Retinal pigment epithelial cell (primary cell): ENCODE results near the gene WDR90.

ENCODE experiments used
- DNase-seq: peaks from one replicate; pipeline ENCODE4 v3.0.0-alpha.2; 2010; ENCODE audit warnings: low read depth
- H3K4me3 ChIP-seq: 2 replicates; pipeline ENCODE4 v1.5.1; 2011; ENCODE audit warnings: mild to moderate bottlenecking, low read length, control low read depth, moderate library complexity
- CTCF ChIP-seq: conservative IDR thresholded peaks from 2 replicates; pipeline ENCODE4 v1.5.1; 2011; ENCODE audit warnings: low read depth, low read length, control low read depth, inconsistent platforms

The WDR90 gene

GRCh38 chr16:714079-714478 lies 64.9 kb downstream of the WDR90 start:
- H3K4me3 ChIP-seq = no peak overlapping the region
- no peak for TF ChIP-seq CTCF
- no peak for DNase-seq

- TF ChIP-seq CTCF = no peak
- H3K4me3 ChIP-seq = peak within 1 kb of the TSS; percentile 57
- DNase-seq = no peak
Observed at GRCh38 chr16:714558-715476, 65.7 kb downstream of the WDR90 start, which contains the start of gene METRN. Gene METRN, plus strand, starts transcription at chr16:715118. Its CDS starts 172 bp downstream, at chr16:715290.

GRCh38 chr16:715477-716199 lies 66.5 kb downstream of the WDR90 start:
- H3K4me3 ChIP-seq = peak overlapping the region; percentile 57
- TF ChIP-seq CTCF = no peak
- no peak for DNase-seq

GRCh38 chr16:716200-716568 lies 67.0 kb downstream of the WDR90 start:
- peak; percentile 1 for TF ChIP-seq CTCF
- H3K4me3 ChIP-seq = peak overlapping the region; percentile 57
- no peak for DNase-seq

- peak overlapping the region; percentile 57 for H3K4me3 ChIP-seq
- TF ChIP-seq CTCF = no peak
- DNase-seq = no peak
Observed at GRCh38 chr16:716768-717325, 67.7 kb downstream of the WDR90 start.
